IMR-90 (cell line): ENCODE data around the gene POLR1D. TPM values are rescaled to one million over a fixed set of nuclear protein-coding genes. Genes with fewer than 3 reads are reported as not detected.

Source experiments
- ATAC-seq: fragments of 200-7000 bp; cut with Tn5 transposase; 2 replicates; pipeline ENCODE4 v1.9.1; 2020; ENCODE audit warnings: low read depth, mild to moderate bottlenecking, moderate library complexity
- BruUV-seq: library from RNA; stranded (reverse); fragments of 400-500 nt; replicated peaks from 2 replicates; lab custom pipeline; 2021; lab: Mats Ljungman, UMichigan
- CTCF ChIA-PET: fragments of 300-600 bp; formaldehyde crosslinking; extraction: SDS; loops from one replicate; lab custom pipeline; 2021; ENCODE audit warnings: antibody characterized with exemption; lab: Yijun Ruan, JAX
- POLR2A ChIA-PET: fragments of 300-600 bp; sonication (Branson Sonifier 250); formaldehyde crosslinking; loops from one replicate; lab custom pipeline; 2022; ENCODE audit warnings: antibody characterized with exemption; ENCODE audit not compliant: unreplicated experiment; lab: Charles Lee
- DNase-seq: peaks from one replicate; pipeline ENCODE4 v3.0.0; 2013
- H2AFZ ChIP-seq: replicated peaks from 2 replicates; pipeline ENCODE3; 2013; ENCODE audit warnings: low read length, mild to moderate bottlenecking; ENCODE audit not compliant: poor library complexity
- H2AK5ac ChIP-seq: 2 replicates; pipeline ENCODE4 v1.6.1; 2013; ENCODE audit warnings: low read depth, low read length, inconsistent platforms
- H2AK9ac ChIP-seq: replicated peaks from 2 replicates; pipeline ENCODE3; 2013; ENCODE audit warnings: mild to moderate bottlenecking, low read depth, low read length, moderate library complexity; ENCODE audit not compliant: poor library complexity
- H2BK120ac ChIP-seq: 2 replicates; pipeline ENCODE4 v1.6.1; 2013; ENCODE audit warnings: low read depth, low read length, inconsistent platforms
- H2BK15ac ChIP-seq: 3 replicates; pipeline ENCODE4 v1.6.1; 2013; ENCODE audit warnings: low read depth, low read length, inconsistent platforms
- H2BK20ac ChIP-seq: 2 replicates; pipeline ENCODE4 v1.6.1; 2013; ENCODE audit warnings: low read depth, mild to moderate bottlenecking, inconsistent platforms, low read length, moderate library complexity
- H2BK5ac ChIP-seq: 2 replicates; pipeline ENCODE4 v1.6.1; 2013; ENCODE audit warnings: mild to moderate bottlenecking, low read depth, low read length, inconsistent platforms; ENCODE audit not compliant: poor library complexity, severe bottlenecking
- H3K14ac ChIP-seq: replicated peaks from 2 replicates; pipeline ENCODE4 v1.6.1; 2013; ENCODE audit warnings: low read depth, low read length, inconsistent platforms
- H3K18ac ChIP-seq: 2 replicates; pipeline ENCODE4 v1.6.1; 2013; ENCODE audit warnings: low read depth, low read length, control low read depth
- H3K23ac ChIP-seq: 2 replicates; pipeline ENCODE4 v1.6.1; 2013; ENCODE audit warnings: low read depth, low read length, inconsistent platforms
- H3K27ac ChIP-seq: 2 replicates; pipeline ENCODE4 v1.5.1; 2013; ENCODE audit warnings: mild to moderate bottlenecking, control low read depth, low read length; ENCODE audit not compliant: insufficient read depth
- H3K27me3 ChIP-seq: 2 replicates; pipeline ENCODE4 v1.6.1; 2013; ENCODE audit warnings: low read length; ENCODE audit not compliant: control insufficient read depth, insufficient read depth
- H3K36me3 ChIP-seq: 2 replicates; pipeline ENCODE4 v1.6.1; 2013; ENCODE audit warnings: low read length, mixed read lengths; ENCODE audit not compliant: control insufficient read depth, insufficient read depth
- H3K4ac ChIP-seq: 2 replicates; pipeline ENCODE4 v1.6.1; 2013; ENCODE audit warnings: low read depth, low read length, inconsistent platforms
- H3K4me1 ChIP-seq: 2 replicates; pipeline ENCODE4 v1.6.1; 2013; ENCODE audit warnings: low read length, mixed read lengths; ENCODE audit not compliant: control insufficient read depth, insufficient read depth
- H3K4me2 ChIP-seq: 2 replicates; pipeline ENCODE4 v1.6.1; 2013; ENCODE audit warnings: low read depth, mild to moderate bottlenecking, control low read depth, low read length, moderate library complexity
- H3K4me3 ChIP-seq: 2 replicates; pipeline ENCODE4 v1.5.1; 2013; ENCODE audit warnings: low read depth, mild to moderate bottlenecking, control low read depth, low read length, moderate library complexity; ENCODE audit not compliant: insufficient read depth
- H3K56ac ChIP-seq: 2 replicates; pipeline ENCODE4 v1.6.1; 2013; ENCODE audit warnings: low read length, inconsistent platforms; ENCODE audit not compliant: insufficient read depth; ENCODE audit errors: extremely low read depth
- H3K79me1 ChIP-seq, 2 experiments: 2 replicates each; pipeline ENCODE4 v1.6.1; 2013; ENCODE audit warnings: low read length in 2 of 2, inconsistent platforms in 1 of 2, low read depth in 1 of 2
- H3K9ac ChIP-seq: 2 replicates; pipeline ENCODE4 v1.6.1; 2013; ENCODE audit warnings: low read depth, low read length, control low read depth
- H3K9me1 ChIP-seq: 2 replicates; pipeline ENCODE4 v1.6.1; 2013; ENCODE audit warnings: low read length, inconsistent platforms; ENCODE audit not compliant: insufficient read depth
- H3K9me3 ChIP-seq: 2 replicates; pipeline ENCODE4 v1.6.1; 2013; ENCODE audit warnings: low read length; ENCODE audit not compliant: control insufficient read depth, insufficient read depth
- H4K20me1 ChIP-seq: 2 replicates; pipeline ENCODE4 v1.6.1; 2013; ENCODE audit warnings: low read length, inconsistent platforms; ENCODE audit not compliant: insufficient read depth
- H4K5ac ChIP-seq: 2 replicates; pipeline ENCODE4 v1.6.1; 2013; ENCODE audit warnings: mild to moderate bottlenecking, low read depth, low read length, control low read depth
- H4K8ac ChIP-seq, 2 experiments: 2 replicates each; pipeline ENCODE4 v1.6.1; 2013; ENCODE audit warnings: low read depth in 2 of 2, low read length in 2 of 2, control low read depth in 1 of 2, inconsistent platforms in 1 of 2
- H4K91ac ChIP-seq: 2 replicates; pipeline ENCODE4 v1.6.1; 2013; ENCODE audit warnings: low read depth, low read length, inconsistent platforms; ENCODE audit not compliant: insufficient read depth
- BHLHE40 ChIP-seq: fragments of 150-350 bp; IDR thresholded peaks from 2 replicates; pipeline ENCODE4 v1.6.1; 2016; ENCODE audit warnings: mild to moderate bottlenecking, low read depth, low read length
- CEBPB ChIP-seq: IDR thresholded peaks from 2 replicates; pipeline ENCODE4 v1.6.1; 2012; ENCODE audit warnings: low read depth, low read length, improper control_type of control experiment
- CHD1 ChIP-seq: IDR thresholded peaks from 2 replicates; pipeline ENCODE4 v1.6.1; 2012; ENCODE audit warnings: low read depth, low read length, improper control_type of control experiment
- CTCF ChIP-seq: conservative IDR thresholded peaks from 2 replicates; pipeline ENCODE4 v1.5.1; 2012; ENCODE audit warnings: mild to moderate bottlenecking, low read depth, low read length, improper control_type of control experiment
- ELK1 ChIP-seq: fragments of 150-350 bp; IDR thresholded peaks from 2 replicates; pipeline ENCODE4 v1.6.1; 2016; ENCODE audit warnings: low read depth, mild to moderate bottlenecking, low read length, moderate library complexity, borderline replicate concordance
- FOS ChIP-seq: fragments of 150-350 bp; IDR thresholded peaks from 2 replicates; pipeline ENCODE4 v1.6.1; 2016; ENCODE audit warnings: low read depth, low read length
- MAFK ChIP-seq: IDR thresholded peaks from 2 replicates; pipeline ENCODE4 v1.6.1; 2012; ENCODE audit warnings: low read depth, low read length, improper control_type of control experiment
- MAZ ChIP-seq: IDR thresholded peaks from 2 replicates; pipeline ENCODE4 v1.6.1; 2012; ENCODE audit warnings: low read depth, mild to moderate bottlenecking, low read length, improper control_type of control experiment, moderate library complexity, borderline replicate concordance
- MXI1 ChIP-seq: IDR thresholded peaks from 2 replicates; pipeline ENCODE4 v1.6.1; 2012; ENCODE audit warnings: low read depth, mild to moderate bottlenecking, low read length, moderate library complexity, borderline replicate concordance
- NFE2L2 ChIP-seq: fragments of 150-350 bp; IDR thresholded peaks from 2 replicates; pipeline ENCODE4 v1.6.1; 2016; ENCODE audit warnings: low read depth, mild to moderate bottlenecking, low read length
- POLR2A ChIP-seq: IDR thresholded peaks from 2 replicates; pipeline ENCODE4 v1.6.1; 2012; ENCODE audit warnings: mild to moderate bottlenecking, low read depth, low read length
- RAD21 ChIP-seq: IDR thresholded peaks from 2 replicates; pipeline ENCODE4 v1.6.1; 2012; ENCODE audit warnings: low read length, improper control_type of control experiment
- RCOR1 ChIP-seq: IDR thresholded peaks from 2 replicates; pipeline ENCODE4 v1.6.1; 2012; ENCODE audit warnings: mild to moderate bottlenecking, low read length, improper control_type of control experiment; ENCODE audit not compliant: insufficient replicate concordance
- RFX5 ChIP-seq: IDR thresholded peaks from 2 replicates; pipeline ENCODE4 v1.8.0; 2012; ENCODE audit warnings: low read depth, mild to moderate bottlenecking, low read length, moderate library complexity
- SMC3 ChIP-seq: fragments of 150-350 bp; IDR thresholded peaks from 2 replicates; pipeline ENCODE4 v1.6.1; 2016; ENCODE audit warnings: low read depth, mild to moderate bottlenecking, antibody characterized with exemption, low read length, moderate library complexity
- USF2 ChIP-seq: fragments of 150-350 bp; IDR thresholded peaks from 2 replicates; pipeline ENCODE4 v1.6.1; 2017; ENCODE audit warnings: mild to moderate bottlenecking, antibody characterized with exemption, low read length, low read depth
- WGBS, 2 experiments: methylation state at CpG; one replicate each; pipeline versions ENCODE4 v1.1.5 to v1.1.7; 2013; ENCODE audit warnings: missing lambda C conversion rate in 2 of 2; ENCODE audit not compliant: insufficient read length in 1 of 2; ENCODE audit errors: extremely low coverage in 2 of 2; 5-methylcytosine and 5-hydroxymethylcytosine counted together
- dilution Hi-C: fragments of 300-500 bp; cut with HindIII; formaldehyde crosslinking; loops from one replicate; pipeline ENCODE4 v1.14.3; 2018; ENCODE audit warnings: low sequenced_read_pairs; ENCODE audit not compliant: unreplicated experiment
- in situ Hi-C: fragments of 300-500 bp; cut with MboI; formaldehyde crosslinking; loops from 3 replicates; pipeline ENCODE4 v1.14.3; 2019; ENCODE audit warnings: low sequenced_read_pairs, inconsistent platforms, mixed read lengths
- intact Hi-C: fragments of 100-400 bp; cut with micrococcal nuclease; formaldehyde crosslinking; loops from 2 replicates; pipeline ENCODE4 v1.10.0; 2022
- polyA plus RNA-seq, 3 experiments: library from polyadenylated mRNA; depleted of rRNA; stranded (reverse); fragments of >200 nt; gene quantifications; 2 replicates each; pipeline ENCODE4 v1.2.3, GENCODE V29; 2012; ENCODE audit warnings: low replicate concordance in 1 of 3
- total RNA-seq: library from RNA; depleted of rRNA; stranded (reverse); fragments of >200 nt; gene quantifications from 2 replicates; pipeline ENCODE4 v1.2.3, GENCODE V29; 2012

POLR1D gene
- total and polyA plus RNA-seq, 2 of the 4 experiments (the other 2 are of a cell fraction): 65.4 to 110 TPM

- no peak overlapping the region for H2BK20ac ChIP-seq
- no peak overlapping the region for H3K23ac ChIP-seq
- no peak overlapping the region for H3K4ac ChIP-seq
- no peak overlapping the region for H4K5ac ChIP-seq
- in situ Hi-C loops: no loop called here
- H3K9me3 ChIP-seq: no peaks in the 10 kb centered on the region
- H3K79me1 ChIP-seq: peaks cover 31 to 50% of the 10 kb centered on the region in 2 experiments
- ChIA-PET CTCF (interaction anchor here (0.6 to 1.2 kb wide), 3 partner anchors 34 to 118 kb away, joined by 3 read pairs; no protein-coding TSS in a partner anchor), POLR2A (no interaction called here)
- H2AK5ac ChIP-seq: no peak overlapping the region
- H4K20me1 ChIP-seq: peaks cover 30% of the 10 kb centered on the region; the same call in 1 of the 2 replicates
- H3K4me1 ChIP-seq: no peaks in the 10 kb centered on the region; the same call in 1 of the 2 replicates
- H3K9me1 ChIP-seq: peaks cover 10% of the 10 kb centered on the region; the same call in 1 of the 2 replicates
- dilution Hi-C loops: no loop called here
- ATAC-seq (no peak), DNase-seq (no peak)
- H3K14ac ChIP-seq: no peak overlapping the region
- H2AK9ac ChIP-seq: no peak overlapping the region
- TF ChIP-seq BHLHE40 (no peak), USF2 (no peak), ELK1 (no peak), FOS (no peak), SMC3 (no peak), CTCF (no peak), CEBPB (no peak), MAFK (no peak), POLR2A (no peak), RCOR1 (no peak), RAD21 (no peak), NFE2L2 (no peak), MXI1 (no peak), MAZ (no peak), RFX5 (no peak), CHD1 (no peak)
- intact Hi-C loops: no loop called here
- H4K91ac ChIP-seq: no peak overlapping the region
- H3K18ac ChIP-seq: no peak overlapping the region
- no peak overlapping the region for H2BK120ac ChIP-seq
- no peak overlapping the region for H3K27ac ChIP-seq
- H3K36me3 ChIP-seq: peaks cover 2% of the 10 kb centered on the region
- no CpG with 5 or more reads among the region's 1 CpG for WGBS, 2 experiments
- no TSS peak for BruUV-seq
- no peak overlapping the region for H3K4me2 ChIP-seq
- H2BK5ac ChIP-seq: no peak overlapping the region
- no peaks in the 10 kb centered on the region for H3K27me3 ChIP-seq
- no peak overlapping the region for H2BK15ac ChIP-seq
- no peak overlapping the region for H3K9ac ChIP-seq
- H2AFZ ChIP-seq: no peak overlapping the region
- H3K56ac ChIP-seq: no peak overlapping the region
- H3K4me3 ChIP-seq: no peak overlapping the region
- H4K8ac ChIP-seq: no peak overlapping the region
These were observed 11.0 kb downstream of the POLR1D start for GRCh38 chr13:27632648-27633047.
